ENCODE results near the gene NR5A2.
"Not testable (repeated sequence)": the region's sequence is repeated elsewhere in the genome, so short reads cannot be mapped to it uniquely, and the experiment has no call there.

The NR5A2 gene

DNA sequence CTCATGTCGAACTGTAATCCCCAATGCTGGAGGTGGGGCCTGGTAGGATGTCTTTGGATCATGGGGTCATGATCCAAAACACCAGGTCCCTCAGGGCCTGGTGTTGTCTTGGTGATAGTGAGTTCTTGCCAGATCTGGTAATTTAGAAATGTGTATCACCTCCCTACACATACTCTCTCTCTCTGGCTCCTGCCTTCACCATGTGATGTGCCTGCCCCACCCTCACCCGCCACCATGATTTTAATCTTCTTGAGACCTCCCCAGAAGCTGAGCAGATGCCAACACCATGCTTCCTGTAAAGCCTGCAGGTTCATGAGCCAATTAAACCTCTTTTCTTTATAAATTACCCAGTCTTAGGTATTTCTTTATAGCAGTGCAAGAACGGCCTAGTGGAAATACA is 136.4 kb downstream of the NR5A2 start:
- no peak for DNase-seq (ENCODE audit: low read depth in 3 of 3)

DNA sequence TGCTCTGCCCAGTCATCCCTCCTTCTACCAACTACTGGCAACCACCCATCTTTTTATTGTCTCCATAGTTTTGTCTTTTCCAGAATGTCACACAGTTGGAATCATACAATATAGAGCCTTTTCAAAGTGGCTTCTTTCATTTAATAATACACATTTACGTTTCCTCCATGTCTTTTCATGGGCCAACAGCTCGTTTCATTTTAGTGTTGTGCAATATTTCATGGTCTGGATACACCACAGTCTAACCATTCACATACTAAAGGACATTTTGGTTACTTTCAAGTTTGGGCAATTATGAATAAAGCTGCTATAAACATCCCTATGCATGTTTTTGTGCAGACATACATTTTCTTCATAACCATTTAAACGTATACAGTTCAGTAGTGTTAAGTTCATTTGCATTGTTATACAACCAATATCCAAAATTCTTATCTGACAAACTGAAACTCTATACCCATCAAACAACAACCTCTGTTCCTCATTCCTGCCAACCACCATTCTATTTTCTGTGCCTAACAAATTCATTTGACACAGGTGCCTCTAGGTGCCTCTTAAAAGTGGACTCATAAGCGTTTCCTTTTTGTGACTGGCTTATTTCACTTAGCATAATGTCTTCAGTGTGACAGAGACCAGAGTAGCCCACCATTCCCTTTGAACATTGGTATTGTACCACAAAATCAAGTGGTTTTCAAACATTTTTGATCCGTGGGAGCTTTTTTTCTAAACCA is 138.1 kb downstream of the NR5A2 start:
- no peak for DNase-seq (ENCODE audit: low read depth in 3 of 3)

DNA sequence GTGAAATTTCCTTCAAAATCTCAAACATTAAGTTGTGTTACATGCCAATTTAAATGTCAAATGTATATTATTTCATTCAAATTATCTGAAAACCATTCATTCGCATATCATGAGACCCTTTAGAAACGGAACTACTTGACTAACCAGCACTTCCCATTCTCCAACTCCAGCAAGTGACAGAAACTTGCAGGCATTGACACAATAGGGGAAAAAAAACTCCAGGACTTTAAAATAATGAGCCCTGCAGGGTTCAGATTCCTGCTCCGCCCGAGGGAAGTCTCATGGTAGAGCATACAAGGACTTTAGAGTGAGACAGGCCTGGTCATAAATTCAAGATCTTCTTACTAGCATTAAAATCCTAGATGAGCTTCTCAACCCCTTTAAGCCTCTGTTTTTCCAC is 138.9 kb downstream of the NR5A2 start:
- no peak for DNase-seq (ENCODE audit: low read depth in 3 of 3)

DNA sequence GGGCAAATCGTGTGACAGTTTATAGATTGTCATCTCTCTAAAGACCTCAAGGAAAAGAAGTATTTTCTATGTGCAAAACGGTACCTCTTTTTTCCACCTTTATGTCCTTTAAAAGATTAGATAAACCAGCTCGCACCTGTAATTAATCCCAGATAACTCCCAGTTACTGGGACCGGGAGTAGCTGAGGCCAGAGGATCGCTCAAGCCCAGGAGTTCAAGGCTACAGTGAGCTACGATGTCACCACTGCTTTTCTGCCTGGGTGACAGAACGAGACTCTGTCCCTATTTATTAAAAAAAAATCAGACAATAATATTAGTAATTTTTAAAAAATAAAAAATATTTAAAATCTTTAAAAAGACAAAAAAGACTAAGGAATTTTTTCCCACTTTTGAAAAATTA is 141.4 kb downstream of the NR5A2 start:
- DNase-seq (ENCODE audit: low read depth in 3 of 3) = no peak

DNA sequence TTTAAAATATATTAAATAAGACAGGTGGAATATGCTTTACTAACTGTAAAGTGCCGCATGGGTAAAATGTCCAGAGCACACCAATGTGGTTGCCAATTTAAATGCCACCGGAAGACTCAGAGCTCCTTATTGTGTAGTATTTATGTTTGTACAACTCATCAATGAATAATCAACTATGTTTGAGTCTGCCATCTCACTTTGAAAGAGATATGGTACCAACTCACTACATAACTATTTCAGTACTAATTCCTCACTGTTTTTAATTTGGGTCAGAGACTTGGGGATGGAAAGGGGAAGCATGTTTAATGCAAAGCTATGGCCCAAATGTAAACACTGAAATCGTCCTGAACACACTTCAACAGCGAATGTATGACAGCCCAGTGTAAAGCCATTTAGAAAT is 144.8 kb downstream of the NR5A2 start:
- no peak for DNase-seq (ENCODE audit: low read depth in 3 of 3)

DNA sequence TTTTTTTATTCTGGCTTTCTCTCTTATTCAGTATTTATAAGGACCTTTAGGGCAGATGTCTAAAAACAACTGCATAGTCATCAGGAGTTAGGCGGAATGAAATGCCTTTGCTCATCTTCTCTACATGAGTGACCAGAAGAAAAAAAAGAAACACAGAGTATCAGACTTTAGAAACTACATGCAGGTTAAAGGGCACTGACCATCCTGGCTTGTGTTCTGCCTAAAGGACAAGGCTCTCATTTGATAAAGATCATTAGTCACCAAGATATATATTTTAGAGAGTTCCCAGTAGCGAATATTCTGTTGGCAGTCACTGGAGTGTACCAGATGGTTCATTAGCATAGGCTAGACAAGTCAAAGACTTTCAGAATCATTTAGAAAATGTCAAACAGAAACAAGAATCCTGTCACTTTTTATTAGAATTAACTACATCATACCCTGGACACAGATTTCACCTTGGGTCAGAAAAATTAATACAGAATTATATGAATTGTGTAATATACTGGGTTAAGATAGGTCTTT is 145.6 kb downstream of the NR5A2 start:
- DNase-seq (ENCODE audit: low read depth in 3 of 3) = no peak

DNA sequence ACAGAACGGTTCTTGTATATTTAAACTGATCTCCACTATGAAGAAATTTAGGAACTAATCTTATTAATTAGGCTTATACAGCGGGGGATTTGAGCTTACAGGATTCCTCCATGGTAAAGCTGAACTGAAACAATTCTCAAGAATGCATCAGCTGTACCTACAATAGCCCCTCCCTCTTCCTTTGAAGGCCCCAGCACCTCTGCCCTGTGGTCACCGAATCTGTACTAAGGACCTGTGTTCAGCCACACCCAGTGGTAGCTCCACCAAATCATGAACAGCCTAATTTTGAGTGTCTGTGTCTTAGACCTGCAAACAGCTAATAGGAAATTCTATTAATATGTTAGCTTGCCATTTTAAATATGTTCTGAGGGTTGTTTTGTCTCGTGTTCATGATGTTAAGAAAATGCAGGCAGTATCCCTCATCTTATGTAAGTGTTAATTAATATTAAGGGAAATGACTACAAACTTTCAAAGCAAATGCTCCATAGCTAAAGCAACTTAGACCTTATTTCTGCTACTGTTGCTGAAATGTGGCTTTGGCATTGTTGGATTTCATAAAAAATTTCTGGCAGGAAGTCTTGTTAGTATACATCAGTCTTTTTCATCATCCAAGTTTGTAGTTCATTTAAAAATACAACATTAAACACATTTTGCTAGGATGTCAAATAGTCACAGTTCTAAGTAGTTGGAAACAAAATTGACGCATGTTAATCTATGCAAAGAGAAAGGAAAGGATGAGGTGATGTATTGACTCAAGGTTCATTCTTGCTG is 147.2 kb downstream of the NR5A2 start:
- DNase-seq (ENCODE audit: low read depth in 3 of 3) = no peak

DNA sequence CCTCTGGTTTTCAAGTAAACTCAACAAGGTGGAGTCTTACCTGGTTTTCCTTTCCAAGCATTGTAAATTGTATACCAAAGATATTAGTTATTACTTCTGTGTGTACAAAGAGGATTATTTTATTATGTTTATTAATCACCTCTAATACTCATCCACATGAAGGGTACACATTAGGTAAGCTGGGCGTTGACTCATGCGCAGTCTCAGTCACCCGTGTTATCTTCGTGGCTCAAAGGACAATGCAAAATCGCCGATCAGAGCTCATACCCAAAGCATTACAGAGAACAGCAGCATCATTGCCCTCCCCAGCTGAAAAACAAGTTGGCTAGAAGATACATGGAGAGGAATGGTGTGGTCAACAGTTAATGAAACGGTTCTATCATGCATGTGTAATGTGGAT is 148.7 kb downstream of the NR5A2 start:
- DNase-seq (ENCODE audit: low read depth in 3 of 3) = no peak

DNA sequence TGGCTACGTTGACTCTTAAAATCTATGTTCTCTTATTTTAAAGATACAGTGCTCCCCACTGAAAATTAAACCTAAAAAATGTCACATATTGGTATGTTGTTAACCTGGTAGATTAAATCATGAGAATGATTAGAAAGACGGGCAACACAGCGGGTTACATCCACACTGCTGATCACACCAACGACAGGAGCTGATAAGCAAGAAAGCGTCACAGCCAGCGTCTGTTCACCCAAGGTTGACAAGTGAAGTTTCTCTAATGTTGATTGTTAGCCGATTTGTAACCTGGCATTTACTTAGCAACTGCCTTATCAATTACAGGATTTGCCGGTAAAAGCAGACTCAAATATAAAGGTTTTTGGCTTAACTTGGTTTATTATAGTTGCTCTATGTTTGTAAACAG is 149.3 kb downstream of the NR5A2 start:
- DNase-seq (ENCODE audit: low read depth in 3 of 3) = no peak

DNA sequence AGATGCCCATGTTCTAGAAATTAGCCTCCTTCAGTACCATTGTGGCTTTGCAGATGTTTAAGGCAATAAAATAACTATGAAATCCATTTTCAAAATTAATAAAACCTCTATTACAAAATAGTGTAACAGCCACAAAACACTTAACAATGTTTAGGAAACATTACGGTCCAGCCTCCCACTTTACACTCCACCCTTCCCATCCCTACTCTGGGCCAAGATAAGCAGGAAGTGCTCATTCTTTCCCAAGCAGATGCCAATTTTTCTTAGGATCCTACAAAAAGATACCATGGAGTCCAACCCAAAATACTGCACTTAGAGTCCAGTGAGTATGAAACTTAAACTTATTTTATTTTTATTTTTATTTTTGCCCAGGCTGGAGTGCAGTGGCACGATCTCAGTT is 150.8 kb downstream of the NR5A2 start:
- DNase-seq (ENCODE audit: low read depth in 3 of 3) = no peak

DNA sequence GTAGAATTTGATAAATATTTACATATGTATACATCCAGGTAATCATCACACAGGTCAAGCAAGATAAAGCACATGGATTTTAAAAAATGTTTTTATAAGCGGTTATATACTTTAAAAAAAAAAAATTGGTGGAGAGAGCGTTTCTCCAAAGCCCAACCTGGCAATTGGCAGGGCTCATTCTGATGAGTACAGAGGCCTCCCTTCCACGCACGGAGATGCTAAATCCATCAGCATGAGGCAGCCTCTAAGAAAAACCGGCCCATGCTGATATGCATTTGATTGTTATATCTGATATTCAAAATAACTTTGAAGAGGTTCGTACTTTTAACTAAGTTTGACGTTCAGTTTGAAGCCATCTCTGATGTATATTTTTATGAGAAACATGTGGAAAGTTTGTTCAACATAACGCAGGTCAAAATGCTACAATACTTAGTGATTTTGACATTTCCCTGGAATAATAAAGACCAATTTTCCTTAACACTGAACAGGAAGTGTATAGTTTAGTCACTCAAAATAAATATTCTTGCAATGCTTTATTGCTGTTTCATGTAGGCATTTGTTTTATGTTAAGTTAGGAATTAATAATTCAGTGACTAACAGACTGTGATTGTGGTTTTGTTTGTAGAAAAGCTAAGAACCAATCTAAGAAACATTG is 151.7 kb downstream of the NR5A2 start:
- no peak for DNase-seq (ENCODE audit: low read depth in 3 of 3)

DNA sequence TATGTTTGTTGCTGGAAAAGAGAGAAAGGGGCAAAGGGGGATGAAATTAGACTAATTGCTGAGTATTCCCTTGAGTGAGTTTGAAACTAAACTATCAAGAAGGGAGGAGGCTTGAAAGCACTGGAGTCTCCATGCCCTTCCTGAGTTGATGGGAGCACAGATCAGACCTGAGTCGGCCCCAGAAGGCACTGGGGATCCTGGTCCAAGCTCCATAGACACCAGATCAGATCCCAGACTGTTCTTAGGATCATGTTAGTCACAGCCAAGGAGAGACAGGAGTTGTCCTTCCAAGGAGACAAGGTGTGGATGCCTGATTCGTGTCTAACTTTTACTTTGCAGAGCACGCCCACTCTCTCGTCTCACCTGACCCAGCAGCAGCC is 152.3 kb downstream of the NR5A2 start:
- DNase-seq (ENCODE audit: low read depth in 3 of 3) = no peak

DNA sequence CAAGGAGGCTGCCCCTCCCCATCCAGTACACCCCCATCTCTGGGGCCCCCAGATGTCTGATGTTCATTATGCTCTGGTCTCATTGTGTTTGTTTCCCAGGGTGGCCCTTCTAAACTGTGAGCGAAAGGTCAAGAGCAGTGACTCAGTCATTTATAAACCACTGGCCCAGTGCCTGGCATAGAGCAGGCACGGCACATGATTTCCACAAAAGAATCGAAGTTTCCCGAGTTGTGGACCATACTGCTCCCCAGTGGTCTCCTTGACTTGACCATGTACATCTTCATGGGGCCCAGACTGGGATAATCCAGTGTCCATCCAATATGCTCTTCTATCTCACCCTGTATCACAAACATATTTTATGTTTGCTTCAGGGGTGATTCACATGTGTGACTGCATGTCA is 153.3 kb downstream of the NR5A2 start:
- DNase-seq (ENCODE audit: low read depth in 3 of 3) = no peak

DNA sequence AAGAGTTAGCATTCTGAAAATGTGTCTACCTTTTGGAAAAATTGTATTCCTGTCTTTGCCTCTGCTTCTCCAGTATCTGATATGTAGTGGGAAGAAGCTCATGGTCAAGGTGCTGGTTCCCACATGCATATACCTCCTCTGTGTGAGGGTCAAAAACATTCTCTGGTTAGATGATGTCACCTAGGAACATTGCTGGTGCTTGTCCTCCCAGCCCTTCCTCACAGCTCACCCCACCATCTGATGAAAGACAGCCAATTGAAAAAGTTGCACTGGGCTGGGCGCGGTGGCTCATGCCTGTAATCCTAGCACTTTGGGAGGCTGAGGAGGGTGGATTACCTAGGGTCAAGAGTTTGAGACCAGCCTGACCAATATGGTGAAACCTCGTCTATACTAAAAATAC is 154.4 kb downstream of the NR5A2 start:
- DNase-seq (ENCODE audit: low read depth in 3 of 3) = no peak

DNA sequence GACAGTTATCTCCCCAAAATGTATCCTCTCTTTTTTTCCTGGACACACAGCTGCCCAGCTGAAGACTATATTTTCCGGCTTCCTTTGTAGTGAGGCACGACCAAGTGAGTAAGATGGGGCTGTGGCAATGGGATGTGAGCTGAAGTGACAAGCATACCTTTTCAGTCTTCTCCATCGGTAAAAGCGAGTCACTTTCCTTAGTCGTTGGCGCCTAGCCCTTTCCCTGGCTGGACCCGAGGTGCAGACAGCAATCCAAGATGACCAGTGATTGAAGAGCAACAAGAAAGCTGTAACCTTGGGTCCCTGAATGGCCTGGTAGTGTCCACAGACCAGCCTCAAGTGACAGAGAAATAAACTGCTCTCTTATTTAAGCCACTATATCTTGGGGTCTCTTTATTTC is 155.2 kb downstream of the NR5A2 start:
- no peak for DNase-seq (ENCODE audit: low read depth in 3 of 3)

DNA sequence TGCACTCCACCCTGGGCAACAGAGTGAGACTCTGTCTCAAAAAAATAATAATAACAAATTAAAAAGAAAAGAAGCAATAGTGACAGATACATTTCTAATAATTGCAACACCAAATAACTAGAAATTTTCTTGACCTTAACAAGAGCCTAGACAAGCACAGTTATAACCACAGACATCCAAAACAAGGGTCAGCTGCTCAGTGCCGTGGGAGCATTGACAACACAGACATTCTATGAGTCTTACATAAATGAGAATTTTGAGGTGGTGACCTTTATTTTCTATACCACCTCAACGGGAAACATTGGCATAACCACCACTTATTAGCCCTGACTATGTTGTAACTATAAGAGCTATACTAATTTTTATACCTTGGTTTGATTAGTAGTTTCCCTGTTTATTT is 156.1 kb downstream of the NR5A2 start:
- no peak for DNase-seq (ENCODE audit: low read depth in 3 of 3)

DNA sequence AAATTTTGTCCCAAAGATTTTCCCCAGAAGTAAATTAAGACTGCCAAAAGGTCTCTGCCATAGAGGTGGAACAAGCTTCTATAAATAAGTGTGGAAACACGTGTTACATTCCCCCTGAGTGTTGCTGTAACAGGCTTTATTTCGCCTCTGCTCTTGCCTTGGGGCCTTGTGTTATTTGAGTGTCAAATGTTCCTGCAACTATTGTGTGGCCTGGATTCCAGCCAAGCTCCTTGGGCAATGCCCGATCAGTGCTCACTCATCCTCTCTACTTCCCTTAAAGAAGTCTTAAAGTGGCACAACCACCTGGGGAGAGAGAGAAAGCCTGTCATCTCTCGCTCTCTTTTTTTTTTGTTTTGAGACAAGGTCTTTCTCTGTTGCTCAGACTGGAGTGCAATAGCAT is 156.7 kb downstream of the NR5A2 start:
- no peak for DNase-seq (ENCODE audit: low read depth in 3 of 3)

DNA sequence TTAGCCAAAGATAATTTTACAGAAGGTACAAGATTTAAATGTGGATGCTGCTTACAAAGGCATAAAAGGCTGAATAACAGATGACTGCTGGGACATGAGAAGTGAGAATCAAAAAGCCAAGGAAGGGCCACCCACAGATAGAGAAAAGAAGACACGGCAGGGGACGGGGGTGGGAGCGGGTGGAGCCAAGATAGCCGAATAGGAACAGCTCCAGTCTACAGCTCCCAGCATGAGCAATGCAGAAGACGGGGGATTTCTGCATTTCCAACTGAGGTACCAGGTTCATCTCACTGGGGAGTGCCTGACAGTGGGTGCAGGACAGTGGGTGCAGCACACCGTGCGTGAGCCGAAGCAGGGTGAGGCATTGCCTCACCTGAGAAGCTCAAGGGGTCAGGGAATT is 157.7 kb downstream of the NR5A2 start:
- DNase-seq (ENCODE audit: low read depth in 3 of 3) = not testable (repeated sequence)

DNA sequence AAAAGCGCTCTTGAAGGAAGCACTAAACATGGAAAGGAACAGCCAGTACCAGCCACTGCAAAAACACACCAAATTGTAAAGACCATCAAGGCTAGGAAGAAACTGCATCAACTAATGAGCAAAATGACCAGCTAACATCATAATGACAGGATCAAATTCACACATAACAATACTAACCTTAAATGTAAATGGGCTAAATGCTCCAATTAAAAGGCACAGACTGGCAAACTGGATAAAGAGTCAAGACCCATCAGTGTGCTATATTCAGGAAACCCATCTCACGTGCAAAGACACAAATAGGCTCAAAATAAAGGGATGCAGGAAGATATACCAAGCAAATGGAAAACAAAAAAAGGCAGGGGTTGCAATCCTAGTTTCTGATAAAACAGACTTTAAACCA is 159.8 kb downstream of the NR5A2 start:
- not testable (repeated sequence) for DNase-seq (ENCODE audit: low read depth in 3 of 3)

DNA sequence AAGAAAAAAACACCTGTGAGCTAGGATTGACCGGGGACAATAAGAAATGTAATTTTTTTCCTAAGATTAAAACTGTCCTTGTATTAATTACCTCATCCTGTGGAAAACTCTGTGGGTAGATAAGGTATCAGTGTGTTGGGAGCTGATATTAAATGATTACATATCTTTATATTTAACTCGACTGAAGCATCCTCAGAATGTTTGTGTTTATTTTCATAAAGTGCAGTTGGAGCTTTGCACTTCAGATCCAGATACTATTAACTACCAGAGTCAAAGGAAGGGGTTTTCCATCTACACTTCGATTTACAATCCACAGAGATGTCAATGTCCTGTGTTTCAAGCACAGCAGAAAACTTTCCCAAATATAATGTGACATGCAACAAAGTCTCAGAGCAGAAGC is 164.5 kb downstream of the NR5A2 start:
- no peak for DNase-seq (ENCODE audit: low read depth in 3 of 3)

DNA sequence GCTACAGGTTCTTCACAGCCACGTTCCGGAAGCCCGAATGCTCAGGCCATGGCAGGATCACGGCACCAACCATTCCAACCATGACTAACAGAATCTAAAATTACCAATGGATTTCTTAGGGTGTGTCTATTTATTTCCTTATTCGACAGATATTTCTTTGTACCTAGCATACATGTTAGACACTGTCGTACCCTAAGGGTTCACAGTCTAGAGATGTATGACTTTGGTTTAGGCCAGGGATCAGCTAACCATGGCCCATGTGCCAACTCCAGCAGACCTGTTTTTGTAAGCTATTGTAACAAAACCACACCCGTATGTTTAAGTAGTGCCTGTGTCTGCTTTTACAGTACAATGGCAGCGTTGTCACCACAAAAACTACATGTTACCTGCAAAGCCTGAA is 167.0 kb downstream of the NR5A2 start:
- no peak for DNase-seq (ENCODE audit: low read depth in 3 of 3)

DNA sequence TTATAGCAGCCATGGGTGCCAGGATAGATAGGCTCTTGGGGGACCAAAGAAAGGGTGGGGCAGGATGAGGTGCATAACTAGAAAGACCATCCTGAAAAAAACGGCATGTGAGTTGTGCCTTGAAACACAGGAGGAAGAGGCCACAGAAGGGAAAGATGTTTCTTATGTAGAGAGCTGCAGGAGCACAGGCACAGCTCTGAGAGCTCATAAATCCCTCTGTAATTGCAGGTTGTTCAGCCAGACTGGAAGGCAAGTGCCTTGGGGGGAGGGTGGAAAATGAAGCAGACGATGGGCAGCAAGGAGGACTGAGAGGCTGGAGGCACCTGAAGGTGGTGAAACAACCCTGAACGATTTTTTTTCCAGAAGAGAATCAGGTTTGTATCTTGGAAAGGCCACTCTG is 170.7 kb downstream of the NR5A2 start:
- no peak for DNase-seq (ENCODE audit: low read depth in 3 of 3)

All from stimulated activated CD4-positive, alpha-beta T cell treated with anti-CD3 and anti-CD28 coated beads, TNF-alpha, amount 100 ng/mL, for 48 hours (primary cell).